ENCODE data around the gene TNFAIP8L1.

GRCh38 chr19:4700693-4700970 is 61.3 kb downstream of the TNFAIP8L1 start:
- TF ChIP-seq POLR2AphosphoS5 (IDR thresholded peaks at IDR 0.05; ENCODE audit: low read depth, low read length) (no peak), POLR2A (IDR thresholded peaks at IDR 0.05; ENCODE audit: low read depth, low read length) (no peak), TAF1 (IDR thresholded peaks at IDR 0.05; ENCODE audit: low read depth, low read length) (no peak), SPI1 (IDR thresholded peaks at IDR 0.05; ENCODE audit: low read depth, low read length) (no peak), POU2F2 (IDR thresholded peaks at IDR 0.05; ENCODE audit: low read depth, low read length) (no peak), PAX5 (IDR thresholded peaks at IDR 0.05; ENCODE audit: insufficient read depth, low read length, severe bottlenecking) (no peak)
